Astrocyte (in vitro differentiated cells and primary cell): ENCODE measurements around the gene PLEKHA7.

ENCODE experiments used
- EZH2 ChIP-seq: IDR thresholded peaks from 2 replicates; pipeline ENCODE4 v1.6.1; 2012; ENCODE audit warnings: mild to moderate bottlenecking, low read length, inconsistent platforms; ENCODE audit not compliant: insufficient read depth
- TF ChIP-seq, protein P1 (sequence below): IDR thresholded peaks from 2 replicates; pipeline ENCODE4 v1.5.1; 2011; ENCODE audit warnings: low read depth, mild to moderate bottlenecking, inconsistent platforms, low read length, moderate library complexity; ENCODE audit not compliant: insufficient read depth

GRCh38 chr11:16809886-16810668 is 204.1 kb downstream of the PLEKHA7 start:
- TF ChIP-seq, protein P1, sequence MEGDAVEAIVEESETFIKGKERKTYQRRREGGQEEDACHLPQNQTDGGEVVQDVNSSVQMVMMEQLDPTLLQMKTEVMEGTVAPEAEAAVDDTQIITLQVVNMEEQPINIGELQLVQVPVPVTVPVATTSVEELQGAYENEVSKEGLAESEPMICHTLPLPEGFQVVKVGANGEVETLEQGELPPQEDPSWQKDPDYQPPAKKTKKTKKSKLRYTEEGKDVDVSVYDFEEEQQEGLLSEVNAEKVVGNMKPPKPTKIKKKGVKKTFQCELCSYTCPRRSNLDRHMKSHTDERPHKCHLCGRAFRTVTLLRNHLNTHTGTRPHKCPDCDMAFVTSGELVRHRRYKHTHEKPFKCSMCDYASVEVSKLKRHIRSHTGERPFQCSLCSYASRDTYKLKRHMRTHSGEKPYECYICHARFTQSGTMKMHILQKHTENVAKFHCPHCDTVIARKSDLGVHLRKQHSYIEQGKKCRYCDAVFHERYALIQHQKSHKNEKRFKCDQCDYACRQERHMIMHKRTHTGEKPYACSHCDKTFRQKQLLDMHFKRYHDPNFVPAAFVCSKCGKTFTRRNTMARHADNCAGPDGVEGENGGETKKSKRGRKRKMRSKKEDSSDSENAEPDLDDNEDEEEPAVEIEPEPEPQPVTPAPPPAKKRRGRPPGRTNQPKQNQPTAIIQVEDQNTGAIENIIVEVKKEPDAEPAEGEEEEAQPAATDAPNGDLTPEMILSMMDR: no peak
- TF ChIP-seq EZH2: no peak
